K562 (cell line): ENCODE measurements around the gene NOTO. TPM values are rescaled to one million over a fixed set of nuclear protein-coding genes. Genes with fewer than 3 reads are reported as not detected.

ENCODE experiments used
- BRF1 ChIP-seq: IDR thresholded peaks from 3 replicates; pipeline ENCODE4 v1.6.1; 2011; ENCODE audit warnings: borderline replicate concordance, mild to moderate bottlenecking; ENCODE audit not compliant: insufficient read length; ENCODE audit errors: extremely low read depth
- E2F3 ChIP-seq: fragments of 250-450 bp; sonication (Bioruptor Pico); IDR thresholded peaks from 2 replicates; pipeline ENCODE4 v1.4.0; 2020; ENCODE audit warnings: mild to moderate bottlenecking
- JUND ChIP-seq, 2 experiments: IDR thresholded peaks; 2 replicates in 1 of 2; 3 replicates in 1 of 2; pipeline ENCODE4 v1.6.1; 2011; ENCODE audit warnings: borderline replicate concordance in 2 of 2, low read depth in 2 of 2, low read length in 2 of 2, improper control_type of control experiment in 1 of 2, missing biosample characterization in 1 of 2, missing genetic modification characterization in 1 of 2, missing genetic modification reagents in 1 of 2
- MAFF ChIP-seq: IDR thresholded peaks from 2 replicates; pipeline ENCODE4 v1.6.1; 2012; ENCODE audit warnings: low read length, improper control_type of control experiment
- MIER1 ChIP-seq: fragments of 450-650 bp; IDR thresholded peaks from 2 replicates; pipeline ENCODE4 v1.6.1; 2016; ENCODE audit warnings: antibody characterized with exemption, mild to moderate bottlenecking, low read depth
- MYC ChIP-seq, 2 experiments: fragments of 250-450 bp in 1 of 2; sonication (Bioruptor Pico) in 1 of 2; IDR thresholded peaks; 2 replicates each; pipeline versions ENCODE4 v1.5.1 to v1.6.1; 2012 to 2021; ENCODE audit warnings: low read depth in 2 of 2, borderline replicate concordance in 1 of 2, improper control_type of control experiment in 1 of 2, low read length in 1 of 2, mild to moderate bottlenecking in 1 of 2, moderate library complexity in 1 of 2
- PHF8 ChIP-seq: fragments of 200-600 bp; sonication (generic); IDR thresholded peaks from 2 replicates; pipeline ENCODE4 v1.6.1; 2012; ENCODE audit warnings: mixed run types, mild to moderate bottlenecking, inconsistent platforms, low read length, moderate library complexity, borderline replicate concordance
- POU5F1 ChIP-seq: fragments of 150-350 bp; IDR thresholded peaks from 2 replicates; pipeline ENCODE4 v1.6.1; 2014; ENCODE audit warnings: borderline replicate concordance, low read length, low read depth, mild to moderate bottlenecking; ENCODE audit not compliant: partially characterized antibody
- PRPF4 ChIP-seq: fragments of 200-400 bp; formaldehyde crosslinking; IDR thresholded peaks from one replicate; pipeline ENCODE4 v1.6.1; 2017; ENCODE audit warnings: low read length, low read depth, mild to moderate bottlenecking; ENCODE audit not compliant: insufficient read depth, poor library complexity, severe bottlenecking
- SRF ChIP-seq, 2 experiments: fragments of 250-450, 450-650 bp in 1 of 2; sonication (Bioruptor Pico) in 1 of 2; sonication (generic) in 1 of 2; formaldehyde crosslinking; IDR thresholded peaks; 2 replicates each; pipeline versions ENCODE4 v1.5.0 to v1.5.1; 2020 to 2022; ENCODE audit warnings: mild to moderate bottlenecking in 1 of 2, missing genetic modification reagents in 1 of 2
- STAT5B ChIP-seq: fragments of 250-450 bp; sonication (Bioruptor Pico); IDR thresholded peaks from 2 replicates; pipeline ENCODE4 v1.8.0; 2021; ENCODE audit warnings: mild to moderate bottlenecking, inconsistent platforms
- ZFX ChIP-seq: sonication (generic); formaldehyde crosslinking; IDR thresholded peaks from 2 replicates; pipeline ENCODE4 v1.8.0; 2022; ENCODE audit warnings: mild to moderate bottlenecking, missing genetic modification reagents, moderate library complexity
- ZNF174 ChIP-seq: fragments of 250-450 bp; sonication (Bioruptor Pico); IDR thresholded peaks from 2 replicates; pipeline ENCODE4 v1.4.0; 2020; ENCODE audit warnings: mild to moderate bottlenecking
- ZNF766 ChIP-seq: fragments of 200-800 bp; sonication (Bioruptor generic); conservative IDR thresholded peaks from 2 replicates; pipeline ENCODE4 v1.6.1; 2016; ENCODE audit warnings: missing genetic modification characterization, missing compliant biosample characterization
- polyA plus RNA-seq, 8 experiments: library from polyadenylated mRNA; depleted of rRNA in 4 of 8; stranded (reverse) in 5 of 8; unstranded in 3 of 8; fragments of >200 nt; fragmentation: Nextera tagmentation in 2 of 8; fragmentation: Illumina TruSeq in 1 of 8; extraction: Ambion mirVana in 2 of 8; extraction: Trizol in 1 of 8; gene quantifications; 2 replicates each; pipeline versions ENCODE4 v1.2.1 to v1.2.3, GENCODE V29; 2011 to 2014; ENCODE audit warnings: inconsistent platforms in 1 of 8, missing spikeins in 1 of 8
- total RNA-seq, 7 experiments: library from RNA; depleted of rRNA in 6 of 7; stranded (reverse); fragments of >200 nt in 6 of 7; fragmentation: Illumina TruSeq in 2 of 7; extraction: Trizol in 2 of 7; gene quantifications; 2 replicates each; pipeline versions ENCODE4 v1.2.1 to v1.2.3, GENCODE V29; 2011 to 2021; ENCODE audit warnings: low replicate concordance in 1 of 7
- TF ChIP-seq, protein P1 (sequence below), 2 experiments: IDR thresholded peaks in 1 of 2; conservative IDR thresholded peaks in 1 of 2; 2 replicates each; pipeline ENCODE4 v1.6.1; 2016; ENCODE audit warnings: low read depth in 2 of 2, mild to moderate bottlenecking in 1 of 2, missing compliant biosample characterization in 1 of 2, missing genetic modification characterization in 1 of 2, moderate library complexity in 1 of 2
- TF ChIP-seq, protein P2 (sequence below): IDR thresholded peaks from 2 replicates; pipeline ENCODE4 v1.6.1; 2014; ENCODE audit warnings: antibody characterized with exemption
- TF ChIP-seq, protein P3 (sequence below): sonication (generic); formaldehyde crosslinking; IDR thresholded peaks from 2 replicates; pipeline ENCODE4 v1.8.1; 2023; ENCODE audit warnings: mild to moderate bottlenecking, missing genetic modification reagents, moderate library complexity
- TF ChIP-seq, protein P4 (sequence below): fragments of 450-650 bp; formaldehyde crosslinking; conservative IDR thresholded peaks from 2 replicates; pipeline ENCODE4 v1.4.0; 2022; ENCODE audit warnings: mild to moderate bottlenecking, missing genetic modification characterization

Gene NOTO
- total and polyA plus RNA-seq, 9 of the 15 experiments (the other 6 are each of a cell fraction or from before 2014, with no cell fraction given), result not detected

DNA sequence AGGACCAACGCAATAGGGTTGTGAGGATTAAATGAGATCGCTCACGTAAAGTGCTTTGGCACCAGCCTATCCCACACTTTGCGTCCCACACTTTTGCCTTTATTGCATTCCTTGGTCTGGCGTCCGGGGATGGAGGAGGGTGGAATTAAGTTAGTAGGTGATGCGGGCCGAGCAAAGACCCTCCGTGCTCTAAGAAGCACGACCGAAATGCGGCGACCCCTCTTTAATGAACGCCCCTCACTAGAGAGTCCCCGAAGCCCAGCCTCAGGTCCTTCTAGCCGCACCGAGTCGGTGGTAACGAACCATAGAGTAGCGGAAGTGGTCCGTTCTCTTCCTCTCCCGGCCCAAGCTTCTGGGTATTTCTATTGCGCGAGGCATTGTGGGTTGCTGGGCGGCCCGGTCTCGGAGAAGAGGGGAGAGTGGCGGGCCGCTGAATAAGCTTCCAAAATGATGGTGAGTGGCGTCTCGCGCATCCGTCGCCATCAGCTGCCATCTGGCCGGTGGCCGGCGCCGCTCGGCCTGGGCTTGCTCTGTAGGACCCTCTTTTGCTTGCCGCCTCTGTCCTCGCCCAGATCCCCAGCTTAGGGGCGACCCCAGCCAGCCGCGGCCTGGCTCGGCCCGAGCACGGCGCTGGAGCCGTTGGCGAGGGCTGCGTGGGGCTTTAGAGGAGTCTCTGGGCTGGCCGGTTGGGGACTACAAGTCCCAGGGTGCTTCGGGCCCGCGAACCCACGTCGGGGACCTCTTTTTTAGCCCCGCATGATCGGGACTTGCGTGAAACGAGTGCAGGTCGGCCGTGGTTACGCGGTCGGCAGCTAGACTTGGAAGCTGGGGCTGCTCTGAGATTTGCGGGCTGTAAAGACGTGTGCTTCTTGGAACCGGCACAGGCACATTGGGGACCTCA is 31.8 kb downstream of the NOTO start, which contains the start of gene CCT7 (continued):
- TF ChIP-seq PRPF4 (peak; percentile 53), MIER1 (no peak), ZNF174 (no peak), MYC (IDR thresholded peaks at IDR 0.05; ENCODE audit: low read depth, low read length) (peak; percentile 95), MYC (CRISPR knock-in tag; IDR thresholded peaks at IDR 0.05; ENCODE audit: borderline replicate concordance, low read depth) (peak; percentile 94), E2F3 (no peak), ZFX (CRISPR knock-in tag) (peak; percentile 98), JUND (IDR thresholded peaks at IDR 0.05; ENCODE audit: borderline replicate concordance, low read depth, low read length) (peak; percentile 29), JUND (tag; IDR thresholded peaks at IDR 0.05; ENCODE audit: borderline replicate concordance, low read depth, low read length) (no peak), MAFF (no peak), BRF1 (no peak), STAT5B (CRISPR knock-in tag) (no peak), ZNF766 (0 out of 2 replicates have a peak, but pooled peaks have one; percentile 16), PHF8 (peak; percentile 95), SRF (CRISPR knock-in tag; IDR thresholded peaks at IDR 0.05) (no peak; a peak in 1 of 4 replicates), POU5F1 (no peak)
- TF ChIP-seq, protein P1, sequence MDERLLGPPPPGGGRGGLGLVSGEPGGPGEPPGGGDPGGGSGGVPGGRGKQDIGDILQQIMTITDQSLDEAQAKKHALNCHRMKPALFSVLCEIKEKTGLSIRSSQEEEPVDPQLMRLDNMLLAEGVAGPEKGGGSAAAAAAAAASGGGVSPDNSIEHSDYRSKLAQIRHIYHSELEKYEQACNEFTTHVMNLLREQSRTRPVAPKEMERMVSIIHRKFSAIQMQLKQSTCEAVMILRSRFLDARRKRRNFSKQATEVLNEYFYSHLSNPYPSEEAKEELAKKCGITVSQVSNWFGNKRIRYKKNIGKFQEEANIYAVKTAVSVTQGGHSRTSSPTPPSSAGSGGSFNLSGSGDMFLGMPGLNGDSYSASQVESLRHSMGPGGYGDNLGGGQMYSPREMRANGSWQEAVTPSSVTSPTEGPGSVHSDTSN (CRISPR knock-in tag; IDR thresholded peaks at IDR 0.05; ENCODE audit: low read depth), result no peak
- TF ChIP-seq, protein P1 (tag; conservative IDR thresholded peaks at IDR 0.05; ENCODE audit: low read depth), result no peak
- TF ChIP-seq, protein P2, sequence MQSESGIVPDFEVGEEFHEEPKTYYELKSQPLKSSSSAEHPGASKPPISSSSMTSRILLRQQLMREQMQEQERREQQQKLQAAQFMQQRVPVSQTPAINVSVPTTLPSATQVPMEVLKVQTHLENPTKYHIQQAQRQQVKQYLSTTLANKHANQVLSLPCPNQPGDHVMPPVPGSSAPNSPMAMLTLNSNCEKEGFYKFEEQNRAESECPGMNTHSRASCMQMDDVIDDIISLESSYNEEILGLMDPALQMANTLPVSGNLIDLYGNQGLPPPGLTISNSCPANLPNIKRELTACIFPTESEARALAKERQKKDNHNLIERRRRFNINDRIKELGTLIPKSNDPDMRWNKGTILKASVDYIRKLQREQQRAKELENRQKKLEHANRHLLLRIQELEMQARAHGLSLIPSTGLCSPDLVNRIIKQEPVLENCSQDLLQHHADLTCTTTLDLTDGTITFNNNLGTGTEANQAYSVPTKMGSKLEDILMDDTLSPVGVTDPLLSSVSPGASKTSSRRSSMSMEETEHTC, result no peak
- TF ChIP-seq, protein P3, sequence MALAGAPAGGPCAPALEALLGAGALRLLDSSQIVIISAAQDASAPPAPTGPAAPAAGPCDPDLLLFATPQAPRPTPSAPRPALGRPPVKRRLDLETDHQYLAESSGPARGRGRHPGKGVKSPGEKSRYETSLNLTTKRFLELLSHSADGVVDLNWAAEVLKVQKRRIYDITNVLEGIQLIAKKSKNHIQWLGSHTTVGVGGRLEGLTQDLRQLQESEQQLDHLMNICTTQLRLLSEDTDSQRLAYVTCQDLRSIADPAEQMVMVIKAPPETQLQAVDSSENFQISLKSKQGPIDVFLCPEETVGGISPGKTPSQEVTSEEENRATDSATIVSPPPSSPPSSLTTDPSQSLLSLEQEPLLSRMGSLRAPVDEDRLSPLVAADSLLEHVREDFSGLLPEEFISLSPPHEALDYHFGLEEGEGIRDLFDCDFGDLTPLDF (CRISPR knock-in tag), result peak; percentile 60
- TF ChIP-seq, protein P4, sequence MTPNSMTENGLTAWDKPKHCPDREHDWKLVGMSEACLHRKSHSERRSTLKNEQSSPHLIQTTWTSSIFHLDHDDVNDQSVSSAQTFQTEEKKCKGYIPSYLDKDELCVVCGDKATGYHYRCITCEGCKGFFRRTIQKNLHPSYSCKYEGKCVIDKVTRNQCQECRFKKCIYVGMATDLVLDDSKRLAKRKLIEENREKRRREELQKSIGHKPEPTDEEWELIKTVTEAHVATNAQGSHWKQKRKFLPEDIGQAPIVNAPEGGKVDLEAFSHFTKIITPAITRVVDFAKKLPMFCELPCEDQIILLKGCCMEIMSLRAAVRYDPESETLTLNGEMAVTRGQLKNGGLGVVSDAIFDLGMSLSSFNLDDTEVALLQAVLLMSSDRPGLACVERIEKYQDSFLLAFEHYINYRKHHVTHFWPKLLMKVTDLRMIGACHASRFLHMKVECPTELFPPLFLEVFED (CRISPR knock-in tag), result no peak
